LoVo (cell line): Measurements from ENCODE around the gene MRPS15.
A peak's percentile ranks its signal among the peaks of the same experiment; 100 is the strongest.

Experiments
- DNase-seq: peaks from one replicate; pipeline ENCODE4 v3.0.0-alpha.2; 2016; ENCODE audit warnings: low spot score

Gene MRPS15

DNA sequence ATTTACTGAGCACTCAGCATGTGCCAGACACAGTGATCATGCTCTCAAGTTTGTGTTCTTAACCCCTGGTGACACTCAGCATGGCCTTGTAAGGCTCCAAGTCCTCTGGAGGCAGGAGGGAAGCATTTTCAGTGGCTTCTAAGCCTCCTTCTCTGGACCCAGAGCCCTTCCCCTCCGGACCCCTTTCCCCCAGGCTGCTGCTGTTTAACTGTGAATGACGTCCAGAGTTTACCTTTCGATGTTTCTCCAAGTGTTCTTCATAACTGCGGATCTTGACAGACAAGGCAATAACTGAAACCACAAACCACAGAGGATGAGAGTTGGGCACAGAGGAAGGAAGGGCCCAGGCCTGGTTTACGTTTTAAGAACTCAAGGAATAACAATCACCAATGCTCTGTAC lies 6.5 kb downstream of the MRPS15 start:
- DNase-seq = no peak

DNA sequence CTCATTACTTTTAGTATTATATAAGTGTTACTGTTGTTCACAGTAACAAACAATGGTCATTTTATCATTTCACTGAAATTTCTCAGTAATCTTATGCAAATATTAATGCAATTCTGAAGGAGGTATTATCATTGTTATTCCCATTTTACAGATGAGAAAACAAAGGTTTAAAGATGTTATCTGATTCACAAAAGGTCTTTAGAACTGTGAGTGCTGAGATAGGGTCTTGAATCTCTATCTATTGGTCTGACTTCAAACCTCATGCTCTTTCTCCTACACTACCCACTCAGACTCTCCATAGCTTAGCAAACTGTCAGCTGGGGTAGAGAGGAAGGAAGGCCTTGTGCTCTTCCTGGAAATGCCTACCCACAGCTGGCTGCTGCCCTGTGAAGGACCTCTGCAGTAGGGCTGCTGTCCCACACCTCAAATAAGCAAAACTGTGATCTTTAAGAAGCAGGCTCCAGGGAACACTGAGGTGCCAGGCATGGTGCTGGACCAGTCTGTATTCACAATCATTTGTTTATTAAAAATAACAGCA lies 7.7 kb downstream of the MRPS15 start:
- DNase-seq = no peak

DNA sequence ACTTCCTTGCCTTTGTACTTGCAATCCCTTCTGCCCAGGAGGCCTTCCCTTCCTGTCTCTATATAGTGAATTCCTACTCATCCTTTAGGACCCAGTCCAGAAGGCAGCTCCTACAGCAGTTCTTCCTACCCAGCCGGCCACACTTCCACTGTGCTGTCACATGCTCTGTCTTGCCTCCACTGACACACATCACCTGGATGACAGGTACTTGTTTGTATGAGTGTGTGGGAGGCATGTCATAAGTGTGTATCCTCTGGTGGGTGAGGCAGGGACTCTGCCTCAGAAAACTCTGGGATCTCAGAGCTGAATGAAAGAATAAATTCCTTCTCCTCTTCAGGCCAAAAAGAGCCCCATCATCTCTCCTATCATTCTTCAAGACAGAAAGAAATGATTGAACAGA lies 8.8 kb downstream of the MRPS15 start:
- no peak for DNase-seq

DNA sequence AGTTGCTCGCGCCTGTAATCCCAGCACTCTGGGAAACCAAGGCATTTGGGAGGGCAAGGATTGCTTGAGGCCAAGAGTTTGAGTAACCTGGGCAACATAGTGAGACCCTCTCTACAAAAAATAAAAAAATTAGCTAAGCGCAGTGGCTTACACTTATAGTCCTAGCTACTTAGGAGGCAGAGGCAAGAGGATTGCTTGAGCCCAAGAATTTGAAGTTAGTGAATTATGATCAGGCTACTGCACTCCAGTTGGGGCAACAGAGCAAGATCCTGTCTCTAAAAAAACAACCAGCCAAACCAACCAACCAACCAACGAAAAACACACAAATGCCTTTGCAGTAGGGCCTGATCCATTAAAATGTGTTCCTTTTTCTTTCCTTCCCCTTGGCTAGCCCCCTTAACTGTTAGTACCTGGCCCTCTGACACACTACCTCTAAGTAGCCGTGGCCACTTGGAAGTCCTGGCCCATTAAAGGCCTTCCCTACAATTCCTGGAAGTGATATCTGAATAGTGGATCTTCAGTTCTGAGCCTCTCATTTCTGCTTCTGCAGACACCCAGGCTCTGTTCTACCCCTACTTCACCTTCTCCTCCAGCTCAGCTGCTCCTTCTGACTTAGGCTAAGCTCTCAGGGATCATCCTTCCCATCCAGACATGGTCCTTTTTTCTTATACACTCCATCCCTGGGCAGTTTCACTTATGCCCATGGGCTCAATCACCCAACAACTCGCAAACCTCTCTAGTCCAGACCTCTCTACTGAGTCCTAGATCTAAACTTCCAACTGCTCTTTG lies 10.4 kb downstream of the MRPS15 start:
- no peak for DNase-seq

DNA sequence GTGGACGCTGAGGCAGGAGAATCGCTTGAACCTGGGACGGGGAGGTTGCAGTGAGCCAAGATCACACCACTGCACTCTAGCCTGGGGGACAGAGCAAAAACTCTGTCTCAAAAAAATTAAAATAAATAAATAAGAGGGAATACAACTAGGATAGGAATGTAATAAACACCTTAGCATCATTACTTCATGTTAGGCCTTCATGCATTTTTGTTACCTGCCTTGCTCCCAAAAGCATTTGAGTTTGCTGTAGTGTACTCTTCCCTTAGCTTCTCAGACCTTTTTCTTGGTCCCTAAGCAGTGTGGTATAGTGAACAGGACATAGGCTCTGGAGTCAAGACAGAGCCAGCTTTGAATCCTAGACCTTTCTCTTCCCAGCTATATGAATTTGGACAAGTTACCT lies 11.1 kb downstream of the MRPS15 start:
- no peak for DNase-seq

DNA sequence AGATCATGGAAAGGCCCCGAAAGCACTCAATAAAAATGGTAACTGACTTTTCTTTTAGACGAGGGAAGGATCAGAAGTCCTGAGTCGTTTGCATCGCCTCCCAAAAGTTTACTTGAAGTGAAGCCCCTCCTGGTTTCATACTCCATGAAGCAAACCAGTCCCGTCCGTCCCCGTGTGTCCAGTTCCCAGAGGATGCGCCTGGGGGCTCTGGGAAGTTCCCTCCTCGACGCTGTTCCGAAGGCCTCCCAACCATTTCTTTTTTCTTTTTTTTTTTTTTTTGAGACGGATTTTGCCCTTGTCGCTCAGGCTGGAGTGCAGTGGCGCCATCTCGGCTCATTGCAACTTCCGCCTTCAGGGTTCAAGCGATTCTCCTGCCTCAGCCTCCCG lies 13.3 kb downstream of the MRPS15 start:
- no peak for DNase-seq

DNA sequence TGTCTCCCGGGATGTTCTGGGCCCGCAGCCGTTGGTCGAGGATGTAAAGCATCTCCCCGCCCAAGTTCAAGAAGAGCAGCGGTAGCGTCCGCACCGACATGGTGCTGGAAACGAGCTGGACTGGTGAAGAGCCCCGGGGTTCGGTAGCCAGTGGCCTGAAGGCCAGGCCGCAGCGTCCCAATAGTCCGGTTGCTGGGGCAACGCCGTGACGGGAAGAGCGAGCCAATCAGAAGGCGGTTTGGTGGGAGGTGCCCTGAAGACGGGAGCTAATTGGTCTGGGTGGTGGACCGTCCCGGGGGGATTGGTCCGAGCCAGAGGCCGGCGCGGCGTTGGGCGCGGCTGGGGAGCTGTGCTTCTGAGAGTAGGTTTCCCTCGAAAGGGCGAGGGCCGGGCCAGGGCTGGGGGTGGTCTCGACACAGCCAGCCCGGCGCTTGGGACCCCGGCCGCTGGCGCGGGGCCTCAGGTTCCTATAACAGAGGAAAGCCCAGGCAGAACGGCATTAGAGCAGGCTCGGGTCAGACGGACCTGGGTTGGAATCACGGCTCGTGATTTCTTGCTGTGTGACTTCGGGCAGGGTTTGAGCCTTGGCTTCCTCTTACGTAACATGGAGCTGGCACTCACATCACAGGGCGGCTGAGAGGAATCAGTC lies 13.8 kb downstream of the MRPS15 start, which contains the start of gene OSCP1:
Gene OSCP1 (minus strand): TSS at position 182 of the 649 bp plus-strand sequence. CDS start 82 bp downstream, at position 100.
- peak; percentile 97 for DNase-seq

DNA sequence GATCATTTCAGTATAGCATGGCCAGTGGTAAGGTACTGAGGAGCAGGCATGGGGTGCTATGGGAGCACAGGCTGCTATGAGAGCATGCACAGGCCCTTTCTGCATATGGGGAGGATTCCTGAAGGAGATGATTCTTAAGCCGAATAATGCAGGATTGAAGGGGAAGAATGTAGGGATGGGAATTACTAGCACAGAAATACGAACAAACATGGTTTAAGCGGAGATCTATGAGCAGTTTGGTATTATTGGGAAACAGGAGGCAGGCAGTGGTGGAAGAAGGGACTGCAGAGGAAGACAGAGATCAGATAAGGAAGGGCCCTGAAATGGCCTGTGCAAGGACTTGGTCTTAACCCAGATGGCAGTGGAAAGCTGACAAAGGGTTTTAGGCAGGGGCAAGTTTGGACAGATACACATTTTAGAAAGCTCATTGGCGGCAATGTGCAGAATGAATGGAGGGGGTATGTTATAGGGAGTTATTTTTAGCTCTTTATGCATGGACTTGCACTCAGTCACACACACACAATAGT lies 15.6 kb downstream of the MRPS15 start:
- no peak for DNase-seq

DNA sequence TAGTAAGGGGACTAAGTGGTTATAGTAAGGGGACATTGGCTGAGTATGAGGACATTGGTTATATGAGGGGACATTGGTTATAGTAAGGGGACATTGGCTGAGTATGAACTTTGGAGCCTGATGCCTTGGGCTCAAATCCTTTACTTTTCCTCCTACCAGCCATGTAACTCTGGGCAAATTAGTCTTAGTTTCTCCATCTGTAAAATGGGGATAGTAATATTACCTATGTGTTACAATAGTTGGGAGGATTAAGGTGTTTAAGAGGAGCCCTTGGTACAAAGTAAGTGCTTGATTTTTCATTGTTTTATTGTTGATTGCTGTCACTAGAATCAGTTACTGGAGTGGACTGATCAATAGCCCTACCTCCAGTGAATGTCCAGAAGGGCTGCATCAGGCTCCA lies 16.7 kb downstream of the MRPS15 start:
- DNase-seq = no peak

DNA sequence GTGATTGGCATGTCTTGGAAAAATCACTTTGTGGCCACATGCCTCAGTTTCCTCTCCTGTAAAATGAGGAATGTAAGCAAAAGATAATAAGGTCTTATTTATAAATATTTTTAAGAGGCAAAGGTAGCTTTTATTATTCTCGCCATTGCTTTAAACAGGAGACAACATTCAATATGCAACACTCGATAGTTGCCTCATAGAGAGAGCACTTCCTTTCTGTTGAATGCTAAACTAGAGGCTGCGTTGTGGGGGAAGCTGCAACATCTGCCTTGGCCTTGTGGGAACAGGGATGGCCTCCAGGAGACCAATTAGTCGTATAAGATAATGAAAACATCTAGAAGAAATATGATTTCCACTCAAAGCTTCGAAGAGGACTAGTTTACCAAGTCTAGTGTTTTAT lies 17.4 kb downstream of the MRPS15 start:
- DNase-seq = no peak

DNA sequence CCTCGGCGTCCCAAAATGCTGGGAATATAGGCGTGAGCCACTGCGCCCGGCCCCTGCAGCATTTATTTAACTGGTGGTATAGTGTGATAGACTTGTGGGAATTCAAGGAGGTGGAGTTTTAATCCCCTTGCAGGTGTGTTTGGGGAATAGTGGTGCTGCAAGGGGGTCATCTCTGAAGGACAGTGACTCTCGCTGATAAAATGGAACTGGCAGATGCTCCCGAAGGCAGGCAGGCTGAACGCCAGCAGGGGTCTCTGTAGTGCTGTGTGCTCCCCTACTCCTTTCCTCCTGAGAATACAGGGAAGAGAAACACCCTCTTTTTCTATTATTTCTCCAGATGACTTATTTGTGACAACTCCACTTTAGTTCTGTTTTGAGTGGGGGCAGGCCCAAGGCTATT lies 17.9 kb downstream of the MRPS15 start:
- DNase-seq = no peak

DNA sequence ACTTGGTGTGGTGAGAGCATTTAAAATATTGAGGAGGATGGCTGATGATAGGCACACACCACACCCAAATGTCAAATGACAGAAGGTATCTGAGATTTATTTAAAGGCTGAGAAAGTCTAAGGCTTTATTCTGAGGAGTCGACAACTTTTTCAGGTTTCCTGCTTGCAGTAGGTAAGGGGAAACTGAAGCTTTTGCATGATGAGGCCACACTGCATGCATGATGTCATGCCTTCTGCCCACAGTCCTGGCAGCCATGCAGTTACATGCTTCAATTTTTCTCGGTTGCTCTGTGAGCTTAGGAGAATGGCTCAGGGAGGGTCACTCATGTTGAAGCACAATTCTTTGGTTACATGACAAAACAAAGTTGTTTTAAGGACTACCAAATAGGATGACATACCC lies 20.9 kb downstream of the MRPS15 start:
- no peak for DNase-seq

DNA sequence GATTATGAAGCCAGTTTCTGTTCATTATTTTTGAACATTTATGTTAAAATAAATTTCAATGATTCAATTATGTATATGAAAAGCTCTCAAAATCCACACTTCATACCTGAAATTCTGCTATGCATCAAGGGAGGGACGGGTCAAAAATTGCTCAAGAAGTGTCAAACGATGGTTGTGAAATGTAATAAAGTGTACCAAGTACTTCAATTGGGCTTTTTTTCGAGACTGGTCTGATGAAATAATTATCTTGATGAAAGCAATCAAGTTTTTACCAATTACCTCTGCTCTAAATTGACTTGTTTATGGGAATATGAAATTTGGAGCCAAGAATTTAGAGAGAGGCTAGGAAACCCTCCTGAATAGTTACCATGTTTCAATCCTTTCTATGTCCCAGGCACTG lies 21.8 kb downstream of the MRPS15 start:
- DNase-seq = no peak

DNA sequence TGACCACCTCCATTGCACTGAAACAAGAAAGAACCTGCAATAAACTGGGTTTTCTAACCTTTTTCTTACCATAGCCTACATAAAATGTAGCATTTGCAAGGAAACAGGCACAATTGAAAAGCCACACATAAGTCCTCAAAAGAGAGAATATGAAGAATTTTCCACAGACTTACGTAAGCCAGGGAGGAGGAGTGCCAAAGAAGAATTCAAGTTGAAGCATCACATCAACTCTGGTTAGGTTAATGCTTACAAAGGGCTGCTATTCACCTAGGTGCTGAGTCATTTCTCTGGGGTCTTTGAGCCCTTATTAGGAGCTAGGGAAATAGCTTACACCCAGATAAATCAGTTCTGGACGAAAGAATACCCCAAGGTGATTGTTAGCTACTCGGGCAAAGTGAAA lies 23.5 kb downstream of the MRPS15 start:
- DNase-seq = no peak

DNA sequence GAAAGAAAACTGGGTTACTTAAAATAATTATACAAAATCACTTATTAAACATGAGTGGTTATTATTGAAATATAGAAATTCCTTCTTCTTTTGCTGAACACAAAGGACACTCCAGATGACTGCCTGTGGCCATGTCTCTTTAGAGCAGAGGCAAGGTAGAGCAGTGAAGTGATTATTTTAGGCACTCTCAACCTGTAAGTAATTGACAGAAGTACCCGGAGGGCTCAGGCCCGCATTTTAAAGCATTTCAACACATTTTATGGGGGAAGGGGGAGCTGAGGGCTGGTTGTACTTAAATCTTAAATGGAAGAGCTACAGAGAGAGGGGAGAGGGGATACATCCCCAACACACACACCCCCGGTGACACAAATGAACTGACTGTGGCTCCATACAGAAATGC lies 24.1 kb downstream of the MRPS15 start:
- DNase-seq = no peak

DNA sequence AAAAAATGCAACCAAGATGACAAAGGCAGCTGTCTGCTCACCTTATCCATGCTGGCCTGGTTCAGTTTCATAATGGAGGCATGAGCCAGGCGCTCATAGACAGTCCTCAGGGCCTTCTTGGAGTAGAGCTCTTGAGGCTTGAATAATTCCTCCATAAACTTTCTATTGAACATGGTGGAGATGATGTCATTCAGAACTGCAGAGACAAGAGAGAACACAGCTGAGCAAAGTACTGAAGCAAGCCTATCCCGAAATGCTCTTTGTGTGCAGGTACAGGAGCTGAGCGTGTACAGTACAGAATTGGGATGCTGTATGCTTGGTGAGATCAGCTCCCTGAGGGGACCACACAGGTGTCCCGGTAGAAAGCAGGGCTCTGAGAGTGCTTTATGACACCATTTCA lies 25.5 kb downstream of the MRPS15 start:
- DNase-seq = no peak

DNA sequence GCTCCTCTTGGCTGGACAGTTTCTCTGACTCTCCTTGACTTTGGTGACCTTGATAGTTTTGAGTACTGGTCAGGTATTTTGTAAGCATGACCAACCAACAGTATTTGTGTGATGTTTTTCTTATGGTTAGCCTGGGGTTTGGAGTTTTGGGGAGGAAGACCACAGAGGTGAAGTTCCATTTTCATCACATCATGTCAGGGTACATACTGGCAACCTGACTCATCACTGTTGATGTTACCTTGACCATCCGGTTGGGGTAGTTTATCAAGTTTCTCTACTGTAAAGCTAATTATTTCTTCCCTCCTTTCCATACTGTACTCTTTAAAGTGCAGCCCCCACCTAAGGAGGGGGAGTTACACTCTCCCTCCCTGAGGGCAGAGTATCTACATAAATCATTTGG lies 27.4 kb downstream of the MRPS15 start:
- no peak for DNase-seq

DNA sequence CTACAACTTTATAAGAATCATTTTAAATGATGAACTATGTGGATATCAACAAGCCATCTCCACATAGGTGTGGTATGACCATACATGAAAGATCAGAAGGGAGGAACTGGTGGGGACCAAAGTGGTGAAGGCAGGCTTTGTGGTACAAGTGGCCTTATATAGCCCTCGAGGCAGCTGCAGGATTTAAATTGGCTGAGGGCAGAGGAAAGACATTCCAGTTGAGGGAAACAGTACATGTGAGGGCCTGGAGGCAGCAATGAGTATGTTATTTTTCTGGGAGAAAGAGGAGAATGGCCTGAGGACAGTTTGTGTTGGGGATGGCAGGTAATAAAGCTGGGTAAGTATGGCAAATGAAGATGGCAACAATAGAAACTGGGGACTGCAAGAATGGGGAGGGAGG lies 31.1 kb downstream of the MRPS15 start:
- no peak for DNase-seq

DNA sequence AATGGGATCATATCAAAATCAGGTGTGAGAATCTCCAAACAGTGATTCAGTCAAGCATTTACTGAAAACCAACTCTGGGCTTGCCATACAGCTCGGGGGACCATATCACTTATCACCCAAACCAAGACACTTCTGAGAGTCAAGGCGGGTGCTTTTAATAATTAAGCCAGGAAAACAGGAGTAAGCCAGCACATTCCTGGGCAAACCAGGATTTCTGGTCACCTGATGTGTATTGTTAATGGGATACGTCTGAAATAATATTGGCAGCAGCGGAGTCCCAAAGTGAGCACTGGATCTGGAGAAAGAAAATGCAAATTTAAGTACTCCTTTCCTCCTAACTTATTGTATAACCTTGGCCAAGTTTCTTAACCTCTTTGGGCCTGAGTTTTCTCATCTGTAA lies 31.6 kb downstream of the MRPS15 start:
- no peak for DNase-seq

DNA sequence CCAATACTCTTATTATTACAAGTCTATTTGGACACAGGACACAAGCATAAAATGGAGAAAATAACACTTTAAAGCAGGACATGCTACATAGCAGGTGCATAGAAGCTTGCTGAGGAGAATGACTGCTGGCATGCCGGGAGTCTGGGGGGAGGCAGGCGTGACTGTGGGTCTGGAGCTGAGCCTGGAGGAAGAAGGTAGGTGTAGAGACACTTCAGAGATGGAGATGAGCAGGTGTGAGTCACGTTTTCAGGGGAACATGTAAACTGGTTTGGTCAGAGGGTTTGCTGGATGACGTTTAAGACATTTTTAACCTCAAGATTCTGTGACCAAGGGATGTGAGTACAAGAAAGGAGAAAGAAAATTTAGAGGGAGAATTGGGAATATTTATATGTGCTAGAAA lies 38.4 kb downstream of the MRPS15 start:
- no peak for DNase-seq

DNA sequence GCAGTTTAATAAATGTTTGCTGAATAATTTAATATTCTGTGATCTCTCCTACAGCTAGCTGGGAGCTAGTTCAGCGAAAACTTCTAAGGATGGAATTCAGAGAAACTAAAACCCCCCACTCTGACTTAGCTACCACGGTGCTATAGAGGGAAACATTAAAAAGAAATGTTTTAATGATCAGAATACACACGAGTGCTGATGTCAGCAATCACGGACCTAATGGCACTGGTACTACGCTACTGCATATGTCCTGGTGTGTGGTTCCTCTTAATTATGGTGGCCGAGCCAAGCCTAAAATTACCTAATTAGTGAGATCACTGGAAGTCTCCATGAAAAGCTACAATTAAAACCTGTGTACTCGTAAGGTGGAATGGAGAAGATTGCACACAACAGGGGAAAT lies 42.5 kb downstream of the MRPS15 start:
- DNase-seq = no peak

DNA sequence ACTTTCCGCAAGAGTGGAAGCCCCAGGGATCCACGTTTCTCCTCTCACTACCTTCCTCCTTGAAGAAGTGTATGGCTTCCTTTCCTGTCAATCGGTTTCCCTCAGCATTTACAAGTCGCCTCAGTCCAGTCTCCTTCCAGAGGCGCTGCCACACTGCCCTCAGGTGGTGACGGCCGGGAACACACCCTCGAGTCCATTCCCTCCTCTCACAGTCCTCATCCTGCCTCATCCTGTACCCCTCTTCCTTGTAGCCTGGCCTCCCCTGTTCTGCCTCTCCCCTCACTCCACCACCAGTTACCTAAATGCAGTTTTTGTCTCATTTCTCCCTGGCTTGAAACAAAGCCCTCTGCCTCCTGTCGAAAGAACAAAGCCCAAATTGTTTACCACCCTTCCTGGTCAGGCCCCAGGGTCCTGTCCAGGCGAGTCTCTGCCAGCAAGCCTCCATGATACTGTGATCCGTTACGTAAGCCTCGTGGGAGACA lies 43.3 kb downstream of the MRPS15 start:
- peak; percentile 80 for DNase-seq

DNA sequence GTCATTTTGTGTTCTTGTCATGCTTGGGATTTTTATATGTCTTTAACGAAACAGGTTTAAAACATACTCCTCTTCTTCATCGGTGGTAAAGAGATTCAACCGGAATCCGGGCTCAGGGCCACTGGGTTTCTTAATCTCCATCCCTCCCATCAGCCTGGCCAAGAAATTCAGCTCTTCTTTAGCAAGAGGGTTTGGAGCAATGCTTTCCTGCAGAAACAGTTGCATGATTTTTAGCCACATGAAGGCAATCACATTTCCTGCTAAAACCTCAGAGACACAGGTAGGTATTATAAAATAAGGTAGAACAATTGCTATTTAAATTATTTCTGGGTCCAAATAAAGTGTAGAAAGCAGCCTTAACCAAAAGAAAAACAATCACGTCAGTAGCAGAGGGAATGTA lies 43.8 kb downstream of the MRPS15 start:
- no peak for DNase-seq
